Adrenal gland (tissue), 5 donors: ENCODE data around the gene ZSCAN23.

Experiments
- CTCF ChIP-seq, 6 experiments: fragments of 450-650 bp in 4 of 6; fragments of 200-600 bp in 2 of 6; sonication (generic) in 1 of 6; IDR thresholded peaks; 1 replicate in 5 of 6; 2 replicates in 1 of 6; pipeline versions ENCODE4 v1.5.1 to v1.8.0; 2016 to 2021; ENCODE audit warnings: antibody characterized with exemption in 6 of 6, mild to moderate bottlenecking in 2 of 6, moderate library complexity in 1 of 6
- POLR2A ChIP-seq, 2 donors: fragments of 450-650 bp; IDR thresholded peaks; one replicate each; pipeline ENCODE4 v1.6.1; 2017; ENCODE audit warnings: antibody characterized with exemption in 2 of 2, mild to moderate bottlenecking in 2 of 2, moderate library complexity in 1 of 2
- donor health status: DM: no; HTN: no; CAD: no.

GRCh38 chr6:28413681-28414080 lies 29.6 kb downstream of the ZSCAN23 start:
- TF ChIP-seq POLR2A (IDR thresholded peaks at IDR 0.05) (no peak), CTCF (IDR thresholded peaks at IDR 0.05) (no peak)
